Endothelial cell (in vitro differentiated cells): ENCODE measurements around the gene COA7. TPM values are rescaled to one million over a fixed set of nuclear protein-coding genes. Genes with fewer than 3 reads are reported as not detected.

Experiments
- DNase-seq: peaks from one replicate; pipeline ENCODE4 v3.0.0; 2021; ENCODE audit warnings: low spot score
- H3K27ac Mint-ChIP-seq: one replicate; pipeline ENCODE4 v1.8.0; 2021; ENCODE audit warnings: mixed read lengths, inconsistent platforms; ENCODE audit not compliant: unreplicated experiment
- H3K27me3 Mint-ChIP-seq: one replicate; pipeline ENCODE4 v1.8.0; 2021; ENCODE audit warnings: mild to moderate bottlenecking, moderate library complexity, mixed read lengths, inconsistent platforms; ENCODE audit not compliant: unreplicated experiment
- H3K36me3 Mint-ChIP-seq: one replicate; pipeline ENCODE4 v1.8.0; 2021; ENCODE audit warnings: mild to moderate bottlenecking, low read depth, mixed read lengths, inconsistent platforms; ENCODE audit not compliant: unreplicated experiment
- H3K4me1 Mint-ChIP-seq: one replicate; pipeline ENCODE4 v1.8.0; 2021; ENCODE audit warnings: mild to moderate bottlenecking, mixed read lengths, inconsistent platforms; ENCODE audit not compliant: unreplicated experiment
- H3K4me3 Mint-ChIP-seq: one replicate; pipeline ENCODE4 v1.8.0; 2021; ENCODE audit warnings: mild to moderate bottlenecking, mixed read lengths, inconsistent platforms; ENCODE audit not compliant: unreplicated experiment
- H3K9me3 Mint-ChIP-seq: one replicate; pipeline ENCODE4 v1.8.0; 2021; ENCODE audit warnings: mixed read lengths, inconsistent platforms; ENCODE audit not compliant: unreplicated experiment
- total RNA-seq: library from RNA; stranded (reverse); fragmentation: NEBNext Ultra II Directional; extraction: Animal tissue kit (Norgen Biotek cat#: 25700); gene quantifications from one replicate; pipeline ENCODE4 v1.2.1, GENCODE V29; 2021; ENCODE audit not compliant: unreplicated experiment
- TF ChIP-seq, protein P1 (sequence below): fragments of 200-600 bp; sonication (generic); IDR thresholded peaks from one replicate; pipeline ENCODE4 v1.5.0; 2021; ENCODE audit warnings: antibody characterized with exemption; ENCODE audit not compliant: unreplicated experiment

COA7 gene
- total RNA-seq, 1 donor from 2014 or later = 14.4 TPM

- no peak for DNase-seq
- Mint-ChIP-seq H3K9me3 (no peaks in the 10 kb centered on the region), H3K4me1 (peaks cover 2% of the 10 kb centered on the region), H3K27me3 (peaks cover 2% of the 10 kb centered on the region), H3K4me3 (no peak overlapping the region), H3K27ac (no peak overlapping the region), H3K36me3 (no peaks in the 10 kb centered on the region)
- TF ChIP-seq, protein P1, sequence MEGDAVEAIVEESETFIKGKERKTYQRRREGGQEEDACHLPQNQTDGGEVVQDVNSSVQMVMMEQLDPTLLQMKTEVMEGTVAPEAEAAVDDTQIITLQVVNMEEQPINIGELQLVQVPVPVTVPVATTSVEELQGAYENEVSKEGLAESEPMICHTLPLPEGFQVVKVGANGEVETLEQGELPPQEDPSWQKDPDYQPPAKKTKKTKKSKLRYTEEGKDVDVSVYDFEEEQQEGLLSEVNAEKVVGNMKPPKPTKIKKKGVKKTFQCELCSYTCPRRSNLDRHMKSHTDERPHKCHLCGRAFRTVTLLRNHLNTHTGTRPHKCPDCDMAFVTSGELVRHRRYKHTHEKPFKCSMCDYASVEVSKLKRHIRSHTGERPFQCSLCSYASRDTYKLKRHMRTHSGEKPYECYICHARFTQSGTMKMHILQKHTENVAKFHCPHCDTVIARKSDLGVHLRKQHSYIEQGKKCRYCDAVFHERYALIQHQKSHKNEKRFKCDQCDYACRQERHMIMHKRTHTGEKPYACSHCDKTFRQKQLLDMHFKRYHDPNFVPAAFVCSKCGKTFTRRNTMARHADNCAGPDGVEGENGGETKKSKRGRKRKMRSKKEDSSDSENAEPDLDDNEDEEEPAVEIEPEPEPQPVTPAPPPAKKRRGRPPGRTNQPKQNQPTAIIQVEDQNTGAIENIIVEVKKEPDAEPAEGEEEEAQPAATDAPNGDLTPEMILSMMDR = no peak
These were observed 24.6 kb downstream of the COA7 start for GRCh38 chr1:52673513-52673912.

GRCh38 chr1:52672946-52673345 is 25.2 kb downstream of the COA7 start:
- no peak for DNase-seq
- peaks cover 2% of the 10 kb centered on the region for H3K4me1 Mint-ChIP-seq

DNA sequence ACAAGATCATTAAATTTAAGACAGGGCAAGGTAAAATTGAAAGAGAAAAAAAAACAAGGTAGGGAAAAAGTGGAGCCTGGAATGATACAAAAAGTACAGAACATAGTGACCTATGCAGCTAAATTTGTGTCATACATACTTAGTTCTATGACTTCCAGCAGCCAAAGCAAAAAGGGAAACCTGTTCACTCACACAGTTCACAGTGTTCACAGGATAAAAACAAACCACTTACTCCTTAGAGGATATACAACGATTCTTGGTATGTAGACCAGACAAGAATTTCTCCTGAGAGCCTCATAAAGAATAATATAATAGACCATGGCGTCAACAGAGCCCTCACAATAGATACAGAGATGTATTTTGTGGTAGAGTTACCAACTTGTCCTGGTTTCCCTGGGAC is 27.5 kb downstream of the COA7 start:
- H3K36me3 Mint-ChIP-seq = no peaks in the 10 kb centered on the region

More at GRCh38 chr1:52672946-52673345, 25.2 kb downstream of the COA7 start:
- TF ChIP-seq, protein P1 = no peak
- no peak overlapping the region for H3K27ac Mint-ChIP-seq
- no peaks in the 10 kb centered on the region for H3K9me3 Mint-ChIP-seq
- no peak overlapping the region for H3K4me3 Mint-ChIP-seq
- H3K36me3 Mint-ChIP-seq = no peaks in the 10 kb centered on the region
- peaks cover 2% of the 10 kb centered on the region for H3K27me3 Mint-ChIP-seq

DNA sequence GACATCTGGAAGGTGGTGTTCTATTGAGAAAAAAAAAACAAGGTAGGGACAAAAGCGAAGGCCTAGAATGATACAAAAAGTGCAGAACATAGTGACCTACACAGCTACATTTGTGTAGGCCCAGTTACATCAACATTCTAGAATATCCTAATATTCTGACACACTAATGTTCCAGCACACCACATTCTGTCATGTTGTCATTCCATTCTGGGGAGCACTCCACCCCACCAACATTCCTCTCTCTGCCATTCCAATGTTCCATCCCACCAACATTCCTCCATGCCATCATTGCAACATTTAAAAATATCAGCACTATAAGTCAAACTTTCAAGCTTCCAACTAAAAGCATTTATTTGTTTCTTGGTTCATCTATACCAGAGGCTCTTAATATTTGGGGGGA is 28.5 kb downstream of the COA7 start:
- Mint-ChIP-seq H3K27ac (no peak overlapping the region), H3K4me3 (no peak overlapping the region), H3K9me3 (no peaks in the 10 kb centered on the region)

More for the DNA sequence above, 27.5 kb downstream of the COA7 start:
- H3K4me1 Mint-ChIP-seq = peaks cover 2% of the 10 kb centered on the region
- H3K27me3 Mint-ChIP-seq = peaks cover 2% of the 10 kb centered on the region
- no peak overlapping the region for H3K4me3 Mint-ChIP-seq
- H3K9me3 Mint-ChIP-seq = no peaks in the 10 kb centered on the region
- TF ChIP-seq, protein P1 = no peak
- DNase-seq = no peak
- no peak overlapping the region for H3K27ac Mint-ChIP-seq

DNA sequence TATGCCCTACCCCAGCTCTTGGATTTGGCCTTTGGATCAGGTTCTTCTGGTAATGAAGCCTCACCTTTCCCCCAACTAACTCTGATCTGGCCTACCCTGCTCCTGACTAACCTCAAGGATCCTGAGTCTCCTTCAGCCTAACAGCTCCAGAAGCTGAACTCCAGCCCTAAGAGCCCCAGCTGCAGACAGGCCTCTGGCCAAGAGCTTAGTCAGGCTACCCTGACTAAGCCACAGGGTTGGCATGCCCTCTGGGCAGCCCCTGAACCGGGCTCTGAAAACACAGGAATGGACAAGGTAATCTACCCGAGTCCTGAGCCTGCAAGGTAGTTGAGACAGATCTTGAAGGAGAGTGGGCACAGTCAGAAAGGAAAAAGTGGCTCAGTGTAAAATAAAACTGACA is 29.4 kb downstream of the COA7 start:
- no peaks in the 10 kb centered on the region for H3K9me3 Mint-ChIP-seq
- H3K4me1 Mint-ChIP-seq = no peaks in the 10 kb centered on the region
- H3K27me3 Mint-ChIP-seq = peaks cover 2% of the 10 kb centered on the region
- no peaks in the 10 kb centered on the region for H3K36me3 Mint-ChIP-seq
- DNase-seq = no peak
- no peak overlapping the region for H3K4me3 Mint-ChIP-seq
- no peak overlapping the region for H3K27ac Mint-ChIP-seq
- TF ChIP-seq, protein P1 = no peak

More for the DNA sequence above, 28.5 kb downstream of the COA7 start:
- H3K27me3 Mint-ChIP-seq = peaks cover 2% of the 10 kb centered on the region
- no peaks in the 10 kb centered on the region for H3K36me3 Mint-ChIP-seq
- TF ChIP-seq, protein P1 = no peak
- no peak for DNase-seq
- no peaks in the 10 kb centered on the region for H3K4me1 Mint-ChIP-seq
